H1 (cell line): Measurements from ENCODE around the gene QPCTL. TPM values are rescaled to one million over a fixed set of nuclear protein-coding genes. Genes with fewer than 3 reads are reported as not detected.

ENCODE experiments used
- CTCF ChIA-PET: fragments of 300-600 bp; sonication (Branson Sonifier 250); formaldehyde crosslinking; loops from one replicate; lab custom pipeline; 2021; ENCODE audit not compliant: partially characterized antibody; lab: Charles Lee
- POLR2A ChIA-PET: fragments of 300-600 bp; sonication (Branson Sonifier 250); formaldehyde crosslinking; loops from one replicate; lab custom pipeline; 2021; ENCODE audit warnings: inconsistent platforms; ENCODE audit not compliant: partially characterized antibody; lab: Charles Lee
- DNase-seq, 2 experiments: peaks; one replicate each; pipeline versions ENCODE4 v3.0.0 to v3.0.0-alpha.2; 2010 to 2022; ENCODE audit warnings: low spot score in 2 of 2, low read depth in 1 of 2, mixed read lengths in 1 of 2
- FAIRE-seq: peaks from 2 replicates; lab custom pipeline; 2011; peaks lifted over from hg19 to GRCh38; lab: Jason Lieb, UNC
- H2AFZ ChIP-seq: 2 replicates; pipeline ENCODE4 v1.8.1; 2012; ENCODE audit warnings: low read length, inconsistent platforms
- H2AK5ac ChIP-seq: 2 replicates; pipeline ENCODE4 v1.6.1; 2013; ENCODE audit warnings: low read depth, low read length
- H2BK120ac ChIP-seq: replicated peaks from 2 replicates; pipeline ENCODE3; 2013; ENCODE audit warnings: low read depth, low read length, inconsistent platforms
- H2BK12ac ChIP-seq: 2 replicates; pipeline ENCODE4 v1.6.1; 2013; ENCODE audit warnings: low read depth, low read length
- H2BK15ac ChIP-seq: 2 replicates; pipeline ENCODE4 v1.6.1; 2013; ENCODE audit warnings: low read length
- H2BK20ac ChIP-seq: 2 replicates; pipeline ENCODE4 v1.6.1; 2013; ENCODE audit warnings: low read length
- H2BK5ac ChIP-seq: 2 replicates; pipeline ENCODE4 v1.6.1; 2013; ENCODE audit warnings: low read depth, low read length
- H3K14ac ChIP-seq: 2 replicates; pipeline ENCODE4 v1.6.1; 2013; ENCODE audit warnings: inconsistent platforms; ENCODE audit not compliant: insufficient read length
- H3K18ac ChIP-seq: 2 replicates; pipeline ENCODE4 v1.6.1; 2013; ENCODE audit warnings: low read length; ENCODE audit errors: extremely low read depth
- H3K23ac ChIP-seq: 2 replicates; pipeline ENCODE4 v1.6.1; 2013; ENCODE audit warnings: inconsistent platforms; ENCODE audit not compliant: insufficient read length
- H3K23me2 ChIP-seq: 2 replicates; pipeline ENCODE4 v1.6.1; 2013; ENCODE audit warnings: low read depth, low read length
- H3K27ac ChIP-seq: 2 replicates; pipeline ENCODE4 v1.6.1; 2011; ENCODE audit warnings: low read depth, low read length, inconsistent platforms
- H3K27me3 ChIP-seq, 4 experiments: replicated peaks in 1 of 4; 1 replicate in 1 of 4; 2 replicates in 3 of 4; pipeline versions ENCODE4 v1.6.1 to v1.8.1; 2011 to 2013; ENCODE audit warnings: low read length in 3 of 4, mild to moderate bottlenecking in 3 of 4, inconsistent platforms in 2 of 4, mixed read lengths in 2 of 4, moderate library complexity in 1 of 4; ENCODE audit not compliant: control insufficient read depth in 3 of 4, insufficient read depth in 3 of 4; ENCODE audit errors: extremely low read depth in 1 of 4
- H3K36me3 ChIP-seq, 4 experiments: 2 replicates each; pipeline versions ENCODE4 v1.6.1 to v1.8.1; 2011 to 2013; ENCODE audit warnings: mild to moderate bottlenecking in 4 of 4, low read length in 3 of 4, moderate library complexity in 2 of 4, control low read depth in 1 of 4, inconsistent platforms in 1 of 4; ENCODE audit not compliant: insufficient read depth in 4 of 4, control insufficient read depth in 2 of 4
- H3K4ac ChIP-seq: replicated peaks from 2 replicates; pipeline ENCODE3; 2013; ENCODE audit warnings: low read length, low read depth, mixed read lengths, inconsistent platforms; ENCODE audit not compliant: insufficient read length
- H3K4me1 ChIP-seq, 4 experiments: replicated peaks in 1 of 4; 1 replicate in 1 of 4; 2 replicates in 3 of 4; pipeline versions ENCODE4 v1.6.1 to v1.8.1; 2011 to 2013; ENCODE audit warnings: low read length in 3 of 4, inconsistent platforms in 2 of 4, mixed read lengths in 1 of 4; ENCODE audit not compliant: insufficient read depth in 4 of 4, control insufficient read depth in 3 of 4
- H3K4me2 ChIP-seq, 2 experiments: 2 replicates each; pipeline versions ENCODE4 v1.6.1 to v1.8.1; 2011 to 2013; ENCODE audit warnings: low read depth in 2 of 2, low read length in 2 of 2, control low read depth in 1 of 2, inconsistent platforms in 1 of 2, mild to moderate bottlenecking in 1 of 2; ENCODE audit not compliant: insufficient read depth in 1 of 2
- H3K4me3 ChIP-seq, 4 experiments: fragments of 200-600, 300-600 bp in 1 of 4; sonication (generic), shearing (Covaris generic), sonication (Bioruptor Twin) in 1 of 4; 2 replicates each; pipeline versions ENCODE4 v1.5.1 to v1.8.1; 2011 to 2016; ENCODE audit warnings: low read length in 4 of 4, low read depth in 3 of 4, control low read depth in 2 of 4, inconsistent platforms in 2 of 4, mild to moderate bottlenecking in 2 of 4, mixed read lengths in 1 of 4, moderate library complexity in 1 of 4; ENCODE audit not compliant: insufficient read depth in 2 of 4; ENCODE audit errors: extremely low read depth in 1 of 4
- H3K56ac ChIP-seq: replicated peaks from 2 replicates; pipeline ENCODE3; 2013; ENCODE audit warnings: low read depth, mild to moderate bottlenecking, mixed read lengths, low read length, inconsistent platforms; ENCODE audit not compliant: insufficient read length
- H3K79me1 ChIP-seq: 2 replicates; pipeline ENCODE4 v1.6.1; 2013; ENCODE audit warnings: low read depth, low read length, control low read depth
- H3K79me2 ChIP-seq, 2 experiments: 2 replicates each; pipeline versions ENCODE4 v1.6.1 to v1.8.1; 2012 to 2013; ENCODE audit warnings: low read length in 2 of 2, mild to moderate bottlenecking in 2 of 2, inconsistent platforms in 1 of 2; ENCODE audit not compliant: insufficient read depth in 2 of 2, control insufficient read depth in 1 of 2
- H3K9ac ChIP-seq, 4 experiments: replicated peaks in 1 of 4; 1 replicate in 1 of 4; 2 replicates in 3 of 4; pipeline versions ENCODE4 v1.6.1 to v1.8.1; 2011 to 2013; ENCODE audit warnings: low read depth in 3 of 4, low read length in 3 of 4, control low read depth in 2 of 4, mild to moderate bottlenecking in 2 of 4, moderate library complexity in 2 of 4, inconsistent platforms in 1 of 4; ENCODE audit errors: extremely low read depth in 1 of 4
- H3K9me3 ChIP-seq, 2 experiments: 2 replicates each; pipeline versions ENCODE4 v1.6.1 to v1.8.1; 2012 to 2013; ENCODE audit warnings: mild to moderate bottlenecking in 2 of 2, moderate library complexity in 2 of 2, control low read depth in 1 of 2, inconsistent platforms in 1 of 2, low read depth in 1 of 2, low read length in 1 of 2, mixed read lengths in 1 of 2; ENCODE audit not compliant: insufficient read depth in 2 of 2
- H4K20me1 ChIP-seq, 2 experiments: replicated peaks in 1 of 2; 2 replicates each; pipeline versions ENCODE3 to v1.8.1; 2011 to 2013; ENCODE audit warnings: inconsistent platforms in 2 of 2, low read length in 2 of 2, mild to moderate bottlenecking in 1 of 2; ENCODE audit not compliant: insufficient read depth in 2 of 2, control insufficient read depth in 1 of 2
- H4K5ac ChIP-seq: 2 replicates; pipeline ENCODE4 v1.6.1; 2013; ENCODE audit warnings: low read length, low read depth, mixed read lengths, inconsistent platforms; ENCODE audit not compliant: insufficient read length
- H4K8ac ChIP-seq: 2 replicates; pipeline ENCODE4 v1.8.0; 2013; ENCODE audit warnings: mild to moderate bottlenecking, moderate library complexity, low read length, inconsistent platforms; ENCODE audit not compliant: insufficient read depth; ENCODE audit errors: extremely low read depth
- H4K91ac ChIP-seq: replicated peaks from 2 replicates; pipeline ENCODE3; 2013; ENCODE audit warnings: low read length, mixed read lengths, inconsistent platforms; ENCODE audit not compliant: insufficient read length
- BRCA1 ChIP-seq: IDR thresholded peaks from 2 replicates; pipeline ENCODE4 v1.6.1; 2012; ENCODE audit warnings: low read depth, low read length, improper control_type of control experiment
- CREB1 ChIP-seq: IDR thresholded peaks from 2 replicates; pipeline ENCODE4 v1.6.1; 2012; ENCODE audit warnings: inconsistent platforms
- EGR1 ChIP-seq: IDR thresholded peaks from 2 replicates; pipeline ENCODE4 v1.6.1; 2011; ENCODE audit warnings: low read depth, low read length, borderline replicate concordance
- GTF2F1 ChIP-seq: IDR thresholded peaks from 2 replicates; pipeline ENCODE4 v1.6.1; 2012; ENCODE audit warnings: low read depth, low read length, improper control_type of control experiment, borderline replicate concordance
- KDM4A ChIP-seq: IDR thresholded peaks from one replicate; pipeline ENCODE4 v1.7.1; 2012; ENCODE audit warnings: low read depth, mild to moderate bottlenecking, moderate library complexity, low read length, inconsistent platforms; ENCODE audit not compliant: severe bottlenecking
- MAFK ChIP-seq: IDR thresholded peaks from 2 replicates; pipeline ENCODE4 v1.6.1; 2012; ENCODE audit warnings: low read depth, mild to moderate bottlenecking, improper control_type of control experiment, low read length
- POLR2A ChIP-seq, 2 experiments: IDR thresholded peaks; 1 replicate in 1 of 2; 2 replicates in 1 of 2; pipeline ENCODE4 v1.6.1; 2011; ENCODE audit warnings: low read depth in 2 of 2, low read length in 2 of 2, mild to moderate bottlenecking in 2 of 2; ENCODE audit errors: control extremely low read depth in 1 of 2
- POLR2AphosphoS5 ChIP-seq: IDR thresholded peaks from 2 replicates; pipeline ENCODE4 v1.6.1; 2011; ENCODE audit warnings: low read depth, low read length
- RBBP5 ChIP-seq: IDR thresholded peaks from 2 replicates; pipeline ENCODE4 v1.7.1; 2012; ENCODE audit warnings: low read depth, mild to moderate bottlenecking, inconsistent platforms, low read length, moderate library complexity, borderline replicate concordance
- TAF1 ChIP-seq: IDR thresholded peaks from 2 replicates; pipeline ENCODE4 v1.6.1; 2011; ENCODE audit warnings: mild to moderate bottlenecking, low read depth, low read length
- TAF7 ChIP-seq: optimal IDR thresholded peaks from 2 replicates; pipeline ENCODE3; 2011; ENCODE audit warnings: low read depth, mild to moderate bottlenecking, inconsistent platforms, low read length, moderate library complexity, borderline replicate concordance
- WGBS, 2 experiments: shearing (Covaris generic) in 1 of 2; methylation state at CpG; one replicate each; pipeline versions ENCODE4 v1.1.6 to v1.1.7; 2013 to 2015; ENCODE audit warnings: low lambda C conversion rate in 2 of 2, mixed read lengths in 2 of 2, inconsistent platforms in 1 of 2, low coverage in 1 of 2, missing lambda C conversion rate in 1 of 2; ENCODE audit not compliant: insufficient replicate concordance in 2 of 2, insufficient coverage in 1 of 2, insufficient read length in 1 of 2; ENCODE audit errors: extremely low coverage in 1 of 2, missing lambda C conversion rate in 1 of 2; 5-methylcytosine and 5-hydroxymethylcytosine counted together
- polyA plus RNA-seq, 7 experiments: library from polyadenylated mRNA; depleted of rRNA in 3 of 7; stranded (reverse) in 5 of 7; unstranded in 2 of 7; fragments of >200 nt in 5 of 7; fragments of 200-250 nt in 2 of 7; gene quantifications; 1 replicate in 5 of 7; 2 replicates in 1 of 7; 4 replicates in 1 of 7; pipeline versions ENCODE4 v1.2.1 to v1.2.3, GENCODE V29; 2011 to 2013; ENCODE audit warnings: missing spikeins in 2 of 7, mixed read lengths in 2 of 7
- total RNA-seq: library from RNA; stranded (reverse); fragmentation: NEBNext Ultra II Directional; extraction: Animal tissue kit (Norgen Biotek cat#: 25700); gene quantifications from 2 replicates; pipeline ENCODE4 v1.2.1, GENCODE V29; 2021

Gene QPCTL
- total and polyA plus RNA-seq, 2 of the 8 experiments (the other 6 are each of a cell fraction or from before 2014, with no cell fraction given): 25.2 to 35.3 TPM

- WGBS, 2 experiments: 1% methylated on average over 41 of the region's 51 CpGs; no CpG with 5 or more reads in 1 of the 2 experiments
- H4K91ac ChIP-seq: peak overlapping the region; percentile 91
- peaks cover 0 to 4% of the 10 kb centered on the region in 2 experiments for H4K20me1 ChIP-seq
- peak; percentile 72; the same call in 1 of the 2 replicates for TF ChIP-seq EGR1
- TF ChIP-seq RBBP5: no peak
- TF ChIP-seq TAF1: peak; percentile 20
- peak; percentile 63 for TF ChIP-seq CREB1
- peak; percentile 82 for TF ChIP-seq POLR2AphosphoS5
- TF ChIP-seq MAFK: peak; percentile 67
- no peak for TF ChIP-seq GTF2F1
- TF ChIP-seq TAF7: no peak
- no peak for TF ChIP-seq KDM4A
- peak in 1 of 2 experiments; percentile 84; a peak in 2 of 3 replicates for TF ChIP-seq POLR2A (IDR thresholded peaks at IDR 0.05; ENCODE audit: control extremely low read depth in 1 of 2, low read depth in 2 of 2, low read length in 2 of 2)
- TF ChIP-seq BRCA1: no peak
Observed at GRCh38 chr19:45717131-45717982, 24.9 kb downstream of the QPCTL start.

More at GRCh38 chr19:45717131-45717982, 24.9 kb downstream of the QPCTL start:
- Histone ChIP-seq H2BK20ac (no peak overlapping the region), H3K56ac (peak overlapping the region; percentile 84), H4K8ac (peak overlapping the region; percentile 82; the same call in 1 of the 2 replicates), H3K23me2 (peaks cover 13% of the 10 kb centered on the region), H3K9ac (peak overlapping the region in 3 of 4 experiments; percentile 95 to 97 (median 97); a peak in 6 of 7 replicates), H3K9me3 (no peaks in the 10 kb centered on the region), H3K4me1 (peaks cover 0 to 9% (median 8%) of the 10 kb centered on the region in 4 experiments; a peak in 6 of 7 replicates), H3K36me3 (peaks cover 0 to 13% (median 8%) of the 10 kb centered on the region in 4 experiments; a peak in 5 of 8 replicates), H2BK15ac (peak overlapping the region; percentile 51; the same call in 1 of the 2 replicates), H3K4me3 (peak overlapping the region; percentile 83 to 92 (median 88)), H3K4ac (peak overlapping the region; percentile 3), H3K14ac (no peak overlapping the region), H3K27me3 (no peaks in the 10 kb centered on the region), H3K27ac (peak overlapping the region; percentile 96), H2AFZ (no peak overlapping the region), H3K23ac (no peak overlapping the region), H4K5ac (peak overlapping the region; percentile 90), H3K4me2 (peak overlapping the region; percentile 94 to 100), H2AK5ac (peak overlapping the region; percentile 95), H3K18ac (peak overlapping the region; percentile 42), H3K79me1 (peaks cover 5% of the 10 kb centered on the region), H2BK12ac (peak overlapping the region; percentile 86; the same call in 1 of the 2 replicates), H3K79me2 (peaks cover 8 to 48% of the 10 kb centered on the region in 2 experiments), H2BK120ac (no peak overlapping the region), H2BK5ac (peak overlapping the region; percentile 88)
- DNase-seq (peak; percentile 97 to 98), FAIRE-seq (peak; percentile 96)
- CTCF ChIA-PET: interaction anchor here (0.6 to 1.8 kb wide), 11 partner anchors 24 to 772 kb away, joined by 3 to 11 read pairs (median 4); partner anchors contain the start of genes FOSB, QPCTL and SIX5
- POLR2A ChIA-PET: interaction anchor here (0.6 to 20.0 kb wide), 36 partner anchors 9 to 456 kb away, joined by 3 to 284 read pairs (median 4); partner anchors contain the start of genes DMPK, FBXO46, FOXA3 and GIPR
